Loucy (cell line): ENCODE data around the gene MCM9.
A peak's percentile ranks its signal among the peaks of the same experiment; 100 is the strongest.

ENCODE experiments used
- H2AFZ ChIP-seq: fragments of 200-600 bp; sonication (generic); 2 replicates; pipeline ENCODE4 v1.6.0; 2016; ENCODE audit warnings: antibody characterized with exemption, mild to moderate bottlenecking, low read length, moderate library complexity
- H3F3A ChIP-seq: fragments of 200-600 bp; 2 replicates; pipeline ENCODE4 v1.6.0; 2016; ENCODE audit warnings: antibody characterized with exemption, low read depth, mild to moderate bottlenecking
- H3K27me3 ChIP-seq: fragments of 200-600 bp; sonication (generic); 2 replicates; pipeline ENCODE4 v1.6.1; 2014; ENCODE audit warnings: low read length, mild to moderate bottlenecking; ENCODE audit not compliant: insufficient read depth, poor library complexity, severe bottlenecking
- H3K36me3 ChIP-seq: fragments of 200-600 bp; sonication (generic); 2 replicates; pipeline ENCODE4 v1.6.1; 2016; ENCODE audit warnings: low read length; ENCODE audit not compliant: insufficient read depth
- H3K4me1 ChIP-seq: fragments of 200-600 bp; sonication (generic); 2 replicates; pipeline ENCODE4 v1.5.1; 2014; ENCODE audit warnings: low read length, mild to moderate bottlenecking; ENCODE audit not compliant: insufficient read depth, poor library complexity, severe bottlenecking
- H3K4me2 ChIP-seq: fragments of 200-600 bp; sonication (generic); 2 replicates; pipeline ENCODE4 v1.6.0; 2014; ENCODE audit warnings: antibody characterized with exemption, low read length, low read depth, mild to moderate bottlenecking; ENCODE audit not compliant: poor library complexity, severe bottlenecking
- H3K4me3 ChIP-seq: fragments of 200-600 bp; sonication (generic); 2 replicates; pipeline ENCODE4 v1.5.1; 2014; ENCODE audit warnings: low read length, mild to moderate bottlenecking, mixed read lengths; ENCODE audit not compliant: poor library complexity, severe bottlenecking
- H3K79me2 ChIP-seq: fragments of 200-600 bp; sonication (generic); 2 replicates; pipeline ENCODE4 v1.6.1; 2014; ENCODE audit warnings: low read length; ENCODE audit not compliant: insufficient read depth
- H3K9ac ChIP-seq: fragments of 200-600 bp; sonication (generic); 2 replicates; pipeline ENCODE4 v1.6.0; 2014; ENCODE audit warnings: mild to moderate bottlenecking, low read depth, low read length, moderate library complexity; ENCODE audit not compliant: poor library complexity, severe bottlenecking
- H3K9me2 ChIP-seq: fragments of 200-600 bp; sonication (generic); replicated peaks from 2 replicates; pipeline ENCODE4 v1.6.1; 2016; ENCODE audit warnings: low read depth, low read length, mixed read lengths
- H3K9me3 ChIP-seq: fragments of 200-600 bp; sonication (generic); 2 replicates; pipeline ENCODE4 v1.6.1; 2014; ENCODE audit warnings: mild to moderate bottlenecking, antibody characterized with exemption, low read length, low read depth; ENCODE audit not compliant: insufficient read depth
- H4K20me1 ChIP-seq: fragments of 200-600 bp; sonication (generic); 2 replicates; pipeline ENCODE4 v1.6.0; 2014; ENCODE audit warnings: antibody characterized with exemption, low read length, mild to moderate bottlenecking; ENCODE audit not compliant: insufficient read depth, poor library complexity, severe bottlenecking
- EZH2phosphoT487 ChIP-seq: fragments of 200-600 bp; IDR thresholded peaks from 2 replicates; pipeline ENCODE4 v1.6.1; 2018; ENCODE audit warnings: antibody characterized with exemption, mild to moderate bottlenecking, moderate library complexity, borderline replicate concordance
- TF ChIP-seq, protein P1 (sequence below): fragments of 200-600 bp; sonication (generic); conservative IDR thresholded peaks from 2 replicates; pipeline ENCODE4 v1.5.1; 2014; ENCODE audit warnings: mild to moderate bottlenecking, antibody characterized with exemption, low read length

MCM9 gene

GRCh38 chr6:118881440-118882313 lies 53.3 kb downstream of the MCM9 start:
- H3K9ac ChIP-seq = no peak overlapping the region
- H3K4me1 ChIP-seq = peaks cover 26% of the 10 kb centered on the region
- no peaks in the 10 kb centered on the region for H3K9me2 ChIP-seq
- H3K4me3 ChIP-seq = no peak overlapping the region
- no peaks in the 10 kb centered on the region for H3K9me3 ChIP-seq
- no peaks in the 10 kb centered on the region for H4K20me1 ChIP-seq
- no peak overlapping the region for H2AFZ ChIP-seq
- no peaks in the 10 kb centered on the region for H3K36me3 ChIP-seq
- H3K4me2 ChIP-seq = peak overlapping the region; percentile 14
- peaks cover 59% of the 10 kb centered on the region for H3K79me2 ChIP-seq
- H3F3A ChIP-seq = no peaks in the 10 kb centered on the region
- TF ChIP-seq, protein P1, sequence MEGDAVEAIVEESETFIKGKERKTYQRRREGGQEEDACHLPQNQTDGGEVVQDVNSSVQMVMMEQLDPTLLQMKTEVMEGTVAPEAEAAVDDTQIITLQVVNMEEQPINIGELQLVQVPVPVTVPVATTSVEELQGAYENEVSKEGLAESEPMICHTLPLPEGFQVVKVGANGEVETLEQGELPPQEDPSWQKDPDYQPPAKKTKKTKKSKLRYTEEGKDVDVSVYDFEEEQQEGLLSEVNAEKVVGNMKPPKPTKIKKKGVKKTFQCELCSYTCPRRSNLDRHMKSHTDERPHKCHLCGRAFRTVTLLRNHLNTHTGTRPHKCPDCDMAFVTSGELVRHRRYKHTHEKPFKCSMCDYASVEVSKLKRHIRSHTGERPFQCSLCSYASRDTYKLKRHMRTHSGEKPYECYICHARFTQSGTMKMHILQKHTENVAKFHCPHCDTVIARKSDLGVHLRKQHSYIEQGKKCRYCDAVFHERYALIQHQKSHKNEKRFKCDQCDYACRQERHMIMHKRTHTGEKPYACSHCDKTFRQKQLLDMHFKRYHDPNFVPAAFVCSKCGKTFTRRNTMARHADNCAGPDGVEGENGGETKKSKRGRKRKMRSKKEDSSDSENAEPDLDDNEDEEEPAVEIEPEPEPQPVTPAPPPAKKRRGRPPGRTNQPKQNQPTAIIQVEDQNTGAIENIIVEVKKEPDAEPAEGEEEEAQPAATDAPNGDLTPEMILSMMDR = no peak
- no peak for TF ChIP-seq EZH2phosphoT487
- H3K27me3 ChIP-seq = no peaks in the 10 kb centered on the region

GRCh38 chr6:118877806-118878205 lies 57.2 kb downstream of the MCM9 start:
- H3K27me3 ChIP-seq = no peaks in the 10 kb centered on the region
- no peak overlapping the region for H3K4me2 ChIP-seq
- H3K79me2 ChIP-seq = peaks cover 50% of the 10 kb centered on the region
- H3K9ac ChIP-seq = no peak overlapping the region
- H3K36me3 ChIP-seq = no peaks in the 10 kb centered on the region
- H2AFZ ChIP-seq = no peak overlapping the region
- H3K4me1 ChIP-seq = peaks cover 21% of the 10 kb centered on the region
- H4K20me1 ChIP-seq = no peaks in the 10 kb centered on the region
- no peaks in the 10 kb centered on the region for H3F3A ChIP-seq
- H3K4me3 ChIP-seq = no peak overlapping the region
- no peak for TF ChIP-seq EZH2phosphoT487
- TF ChIP-seq, protein P1 = no peak
- no peaks in the 10 kb centered on the region for H3K9me2 ChIP-seq
- no peaks in the 10 kb centered on the region for H3K9me3 ChIP-seq

DNA sequence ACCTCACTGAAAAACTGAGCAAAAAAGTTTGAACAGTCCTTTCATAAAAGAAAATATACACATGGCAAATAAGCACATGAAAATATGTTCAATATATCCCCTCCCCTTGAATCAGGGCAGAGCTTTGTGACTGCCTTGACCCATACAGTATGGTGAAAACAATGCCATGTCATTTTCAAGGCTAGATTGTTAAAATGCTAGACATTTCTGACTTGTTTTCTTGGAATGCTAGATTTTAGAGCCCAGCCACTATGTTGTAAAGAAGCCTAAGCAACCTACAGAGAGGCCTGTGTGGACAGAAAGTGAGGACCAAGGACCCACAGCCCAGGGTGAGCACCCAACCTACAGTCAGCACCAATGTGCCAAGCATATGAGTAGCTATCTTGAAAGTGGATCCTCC lies 58.1 kb downstream of the MCM9 start:
- Histone ChIP-seq H3K9me2 (no peaks in the 10 kb centered on the region), H3F3A (no peaks in the 10 kb centered on the region), H2AFZ (no peak overlapping the region), H3K4me3 (no peak overlapping the region), H3K9ac (no peak overlapping the region), H4K20me1 (no peaks in the 10 kb centered on the region), H3K27me3 (no peaks in the 10 kb centered on the region), H3K4me2 (no peak overlapping the region), H3K9me3 (no peaks in the 10 kb centered on the region), H3K4me1 (peaks cover 11% of the 10 kb centered on the region), H3K36me3 (no peaks in the 10 kb centered on the region), H3K79me2 (peaks cover 42% of the 10 kb centered on the region)
- TF ChIP-seq, protein P1 = no peak
- no peak for TF ChIP-seq EZH2phosphoT487
